ES-I3 (cell line): ENCODE results near the gene IQCH.
"Not testable (repeated sequence)": the region's sequence is repeated elsewhere in the genome, so short reads cannot be mapped to it uniquely, and the experiment has no call there.

Experiments used
- H3K36me3 ChIP-seq: 2 replicates; pipeline ENCODE4 v1.6.1; 2013; ENCODE audit warnings: mild to moderate bottlenecking, low read length, control low read depth, moderate library complexity; ENCODE audit not compliant: insufficient read depth
- H3K4me1 ChIP-seq: 2 replicates; pipeline ENCODE4 v1.6.1; 2013; ENCODE audit warnings: mild to moderate bottlenecking, control low read depth, low read length; ENCODE audit not compliant: insufficient read depth
- H3K9ac ChIP-seq: 2 replicates; pipeline ENCODE4 v1.6.1; 2013; ENCODE audit warnings: low read depth, mild to moderate bottlenecking, low read length, moderate library complexity
- H3K9me3 ChIP-seq: 2 replicates; pipeline ENCODE4 v1.6.1; 2013; ENCODE audit warnings: mild to moderate bottlenecking, low read length, moderate library complexity; ENCODE audit not compliant: control insufficient read depth, insufficient read depth

IQCH gene

DNA sequence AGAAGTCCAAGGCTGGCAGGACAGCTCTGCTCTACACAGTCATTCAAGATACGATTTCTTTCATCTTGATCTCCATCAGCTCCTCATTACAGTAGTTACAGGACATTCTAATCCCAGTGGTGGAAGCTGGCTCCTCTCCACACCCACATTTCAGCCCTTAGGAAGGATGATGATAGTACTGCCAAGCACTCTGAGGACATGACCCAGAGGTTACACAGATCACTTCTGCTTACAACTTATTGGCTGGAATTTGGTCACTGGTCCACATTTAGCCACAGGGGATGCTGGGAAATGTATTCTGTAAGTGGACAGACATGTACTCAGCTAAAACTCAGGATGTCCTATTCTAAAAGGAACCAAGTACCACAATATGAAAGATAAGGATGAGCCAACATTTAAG is 77.1 kb downstream of the IQCH start:
- H3K36me3 ChIP-seq = no peaks in the 10 kb centered on the region
- no peaks in the 10 kb centered on the region for H3K4me1 ChIP-seq
- H3K9ac ChIP-seq = no peak overlapping the region
- H3K9me3 ChIP-seq = peaks cover 3% of the 10 kb centered on the region; the same call in 1 of the 2 replicates

DNA sequence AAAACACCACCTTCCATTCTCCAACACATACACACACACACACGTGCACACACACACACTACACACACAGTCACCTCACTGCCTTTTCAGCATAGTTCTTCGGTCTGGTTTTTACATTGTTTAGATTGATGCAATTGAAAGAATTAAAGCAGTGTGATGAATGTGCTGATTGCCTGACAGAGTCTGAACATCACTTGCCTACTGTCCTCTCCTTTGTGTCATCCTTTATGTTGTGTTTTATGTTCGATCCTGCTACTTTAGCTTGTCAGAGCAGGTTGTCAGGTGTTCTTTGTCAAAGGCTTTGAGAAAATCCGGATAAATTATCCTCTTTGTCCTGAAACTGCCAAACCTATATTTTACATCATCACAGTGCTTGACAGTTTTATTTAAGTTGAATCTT is 80.4 kb downstream of the IQCH start:
- Histone ChIP-seq H3K9ac (no peak overlapping the region), H3K36me3 (no peaks in the 10 kb centered on the region), H3K9me3 (no peaks in the 10 kb centered on the region), H3K4me1 (no peaks in the 10 kb centered on the region)

DNA sequence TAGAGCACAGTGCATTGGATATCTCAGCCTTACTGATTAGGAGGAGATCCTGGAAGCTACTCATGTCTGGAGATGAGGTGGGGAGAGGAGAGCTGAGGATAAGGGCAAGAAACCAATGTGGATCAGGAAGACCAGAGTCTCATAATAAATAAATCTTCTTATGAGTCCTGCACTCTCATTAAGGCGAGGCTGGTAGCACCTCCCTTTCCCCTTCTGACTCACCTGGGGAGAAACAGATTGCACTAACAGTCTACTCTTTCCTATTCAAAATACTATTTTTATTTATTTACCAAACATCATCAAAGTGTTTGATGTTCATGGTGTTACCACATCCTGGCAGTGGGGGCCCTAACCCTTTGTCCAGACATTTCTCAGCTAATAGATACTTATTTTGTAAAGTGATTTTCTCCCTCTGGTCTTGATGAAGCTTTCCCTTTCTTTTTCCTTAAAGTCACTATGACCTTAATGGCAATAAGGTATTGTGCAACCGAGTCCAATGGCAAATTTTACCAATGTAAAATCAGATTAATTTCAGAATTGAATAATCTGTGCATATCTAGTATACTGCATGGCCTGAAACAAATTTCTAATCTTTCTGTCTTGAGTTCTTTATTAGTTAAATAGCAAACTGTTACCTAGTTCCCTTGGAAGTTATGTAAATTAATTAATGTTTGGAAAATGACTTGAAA is 81.1 kb downstream of the IQCH start:
- no peaks in the 10 kb centered on the region for H3K36me3 ChIP-seq
- H3K9ac ChIP-seq = no peak overlapping the region
- no peaks in the 10 kb centered on the region for H3K4me1 ChIP-seq
- no peaks in the 10 kb centered on the region for H3K9me3 ChIP-seq

DNA sequence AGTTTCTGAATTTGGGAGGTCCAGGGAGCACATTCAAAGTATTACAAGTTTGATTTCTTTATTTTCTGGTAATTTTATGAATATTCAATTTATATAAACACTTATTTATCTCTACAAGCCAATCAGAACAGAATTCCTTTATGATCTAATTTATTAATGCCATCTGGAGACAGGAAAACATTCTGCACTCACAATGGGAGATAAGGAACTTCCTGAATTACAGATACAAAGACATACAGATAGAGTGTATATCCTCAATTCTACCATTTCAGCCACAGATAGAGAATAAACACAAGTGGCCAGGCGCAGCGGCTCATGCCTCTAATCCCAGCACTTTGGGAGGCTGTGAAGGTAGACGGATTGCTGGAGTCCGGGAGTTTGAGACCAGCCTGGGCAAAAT is 86.0 kb downstream of the IQCH start:
- Histone ChIP-seq H3K9ac (no peak overlapping the region), H3K9me3 (no peaks in the 10 kb centered on the region), H3K36me3 (no peaks in the 10 kb centered on the region), H3K4me1 (no peaks in the 10 kb centered on the region)

DNA sequence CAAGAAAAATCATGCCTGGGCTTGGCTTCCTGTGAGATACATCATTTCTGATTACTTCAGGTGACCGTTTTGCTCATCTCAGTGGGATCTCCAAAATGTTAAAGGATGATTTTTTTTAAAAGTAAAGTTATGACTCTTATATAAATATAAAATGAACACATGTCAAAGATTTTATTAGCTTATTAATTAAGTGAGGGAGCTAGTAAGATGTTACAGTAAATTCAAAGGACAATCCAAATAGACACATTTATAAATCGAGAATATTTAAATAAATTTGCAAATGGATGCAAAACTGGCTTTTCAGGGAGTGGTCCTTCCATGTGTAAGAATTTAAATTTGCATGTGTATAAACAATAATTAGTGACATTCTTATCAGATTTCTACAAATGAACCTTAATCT is 87.0 kb downstream of the IQCH start:
- no peak overlapping the region for H3K9ac ChIP-seq
- H3K36me3 ChIP-seq = no peaks in the 10 kb centered on the region
- H3K4me1 ChIP-seq = no peaks in the 10 kb centered on the region
- peaks cover 2% of the 10 kb centered on the region; the same call in 1 of the 2 replicates for H3K9me3 ChIP-seq

GRCh38 chr15:67343206-67343605 is 88.6 kb downstream of the IQCH start:
- H3K9me3 ChIP-seq = peaks cover 2% of the 10 kb centered on the region; the same call in 1 of the 2 replicates
- no peaks in the 10 kb centered on the region for H3K36me3 ChIP-seq
- H3K4me1 ChIP-seq = no peaks in the 10 kb centered on the region
- no peak overlapping the region for H3K9ac ChIP-seq

- no peaks in the 10 kb centered on the region for H3K4me1 ChIP-seq
- H3K9ac ChIP-seq = no peak overlapping the region
- peaks cover 2% of the 10 kb centered on the region; the same call in 1 of the 2 replicates for H3K9me3 ChIP-seq
- H3K36me3 ChIP-seq = no peaks in the 10 kb centered on the region
Observed at GRCh38 chr15:67349634-67350033, 95.0 kb downstream of the IQCH start.

- Histone ChIP-seq H3K4me1 (no peaks in the 10 kb centered on the region), H3K9ac (no peak overlapping the region), H3K9me3 (peaks cover 2% of the 10 kb centered on the region; the same call in 1 of the 2 replicates), H3K36me3 (no peaks in the 10 kb centered on the region)
Observed at GRCh38 chr15:67350042-67350441, 95.5 kb downstream of the IQCH start.

DNA sequence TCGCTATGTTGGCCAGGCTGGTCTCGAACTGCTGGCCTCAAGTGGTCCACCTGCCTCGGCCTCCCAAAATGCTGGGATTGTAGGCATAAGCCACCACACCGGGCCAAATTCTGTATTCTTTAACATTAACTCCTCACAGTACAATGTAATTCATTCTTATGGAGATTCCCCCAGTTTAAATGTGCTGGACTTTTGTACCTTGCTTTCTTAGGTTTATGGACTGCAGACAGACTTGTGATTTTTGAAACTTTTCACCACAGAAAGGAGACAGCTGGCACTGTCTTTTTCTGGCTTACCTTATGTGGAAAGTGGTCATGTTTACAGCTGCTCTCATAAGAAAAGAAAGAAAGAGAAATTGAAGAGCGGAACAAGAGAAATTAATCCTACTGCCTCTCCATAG is 103.8 kb downstream of the IQCH start:
- Histone ChIP-seq H3K9ac (no peak overlapping the region), H3K9me3 (no peaks in the 10 kb centered on the region), H3K36me3 (no peaks in the 10 kb centered on the region), H3K4me1 (peaks cover 24% of the 10 kb centered on the region; the same call in 1 of the 2 replicates)

DNA sequence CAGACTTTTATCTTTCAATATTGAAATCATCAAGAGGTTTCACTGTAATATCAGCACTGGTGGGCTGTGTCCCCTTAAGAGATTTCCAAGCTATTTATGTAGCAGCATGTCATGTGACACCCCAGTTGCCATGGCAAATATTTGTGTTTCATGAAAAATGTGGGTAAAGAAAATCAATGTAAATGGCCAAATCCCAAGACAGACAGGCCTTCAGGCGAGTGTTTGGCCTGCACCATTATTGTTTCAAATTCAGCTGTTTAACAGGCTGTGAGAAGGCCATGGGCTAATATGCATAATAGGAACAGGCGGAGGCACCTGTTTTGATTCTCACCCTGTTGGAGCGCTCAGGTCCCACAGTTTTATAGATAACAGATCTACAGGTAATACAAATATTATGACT is 104.2 kb downstream of the IQCH start:
- Histone ChIP-seq H3K9ac (no peak overlapping the region), H3K9me3 (no peaks in the 10 kb centered on the region), H3K36me3 (no peaks in the 10 kb centered on the region), H3K4me1 (peaks cover 24% of the 10 kb centered on the region; the same call in 1 of the 2 replicates)

DNA sequence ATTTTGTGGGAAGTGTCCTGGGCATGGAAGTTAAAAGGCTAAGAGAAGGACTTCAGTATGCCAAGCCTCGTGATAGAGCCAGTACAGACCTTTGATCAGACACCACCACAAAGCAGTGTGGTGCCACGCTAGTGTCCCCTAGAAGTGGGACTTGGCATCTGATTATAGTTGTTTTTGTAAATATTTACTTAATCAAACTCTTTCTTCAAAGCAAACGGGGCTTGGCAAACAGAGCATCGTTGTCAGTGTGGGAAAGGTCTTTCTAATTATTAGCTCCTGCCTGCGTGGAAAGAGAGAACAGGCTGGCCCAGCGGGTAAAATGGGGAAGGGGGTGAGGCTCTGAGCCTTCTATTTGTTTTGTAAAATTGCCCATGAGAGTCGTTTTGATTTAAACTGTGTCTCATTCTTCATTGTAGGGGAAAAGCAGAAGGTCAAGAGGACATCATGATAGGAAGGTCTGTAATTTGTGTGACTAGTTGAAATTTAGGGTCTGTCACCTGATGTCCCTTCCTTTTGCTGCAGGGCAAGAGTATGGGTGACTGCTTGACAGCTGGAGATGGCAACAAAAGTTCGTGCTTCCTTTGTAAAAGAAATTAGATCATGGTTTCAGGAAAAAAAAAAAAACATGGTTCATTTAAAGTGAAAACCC is 105.0 kb downstream of the IQCH start:
- no peaks in the 10 kb centered on the region for H3K36me3 ChIP-seq
- peaks cover 24% of the 10 kb centered on the region; the same call in 1 of the 2 replicates for H3K4me1 ChIP-seq
- no peak overlapping the region for H3K9ac ChIP-seq
- no peaks in the 10 kb centered on the region for H3K9me3 ChIP-seq

- H3K4me1 ChIP-seq = peaks cover 22% of the 10 kb centered on the region; the same call in 1 of the 2 replicates
- no peaks in the 10 kb centered on the region for H3K36me3 ChIP-seq
- no peak overlapping the region for H3K9ac ChIP-seq
- no peaks in the 10 kb centered on the region for H3K9me3 ChIP-seq
Observed at GRCh38 chr15:67361100-67361499, 106.5 kb downstream of the IQCH start.

DNA sequence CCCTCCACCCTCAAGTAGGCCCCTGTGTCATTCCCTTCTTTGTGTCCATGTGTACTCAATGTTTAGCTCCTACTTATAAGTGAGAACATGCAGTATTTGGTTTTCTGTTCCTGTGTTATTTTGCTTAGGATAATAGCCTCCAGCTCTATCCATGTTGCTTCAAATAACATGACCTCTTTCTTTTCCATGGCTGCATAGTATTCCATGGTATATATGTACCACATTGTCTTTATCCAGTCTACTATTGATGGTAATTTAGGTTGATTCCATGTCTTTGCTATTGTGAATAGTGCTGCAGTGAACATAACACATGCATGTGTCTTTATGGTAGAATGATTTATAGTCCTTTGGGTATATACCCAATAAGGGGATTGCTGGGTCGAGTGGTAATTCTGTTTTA is 109.1 kb downstream of the IQCH start:
- peaks cover 11% of the 10 kb centered on the region; the same call in 1 of the 2 replicates for H3K4me1 ChIP-seq
- H3K36me3 ChIP-seq, H3K9me3 ChIP-seq, H3K9ac ChIP-seq: not testable (repeated sequence)

DNA sequence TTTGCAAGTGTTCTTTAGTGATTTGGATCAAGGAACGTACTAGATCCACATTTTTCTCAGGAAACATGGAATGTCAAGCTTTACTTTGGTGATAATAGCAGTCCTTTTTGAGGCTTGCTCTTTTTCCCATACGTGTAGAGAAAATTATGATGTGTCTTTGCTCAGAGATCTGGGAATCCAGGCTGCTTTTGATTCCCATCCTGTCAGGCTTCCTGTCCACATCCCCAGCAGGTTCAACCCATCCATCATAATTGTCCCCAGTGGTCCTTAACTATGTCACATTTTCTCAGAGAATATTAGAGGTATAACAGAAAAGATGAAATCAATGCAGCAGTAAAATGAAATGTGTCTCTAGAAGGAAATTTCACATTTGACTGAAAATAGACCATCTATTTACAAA is 111.4 kb downstream of the IQCH start:
- Histone ChIP-seq H3K36me3 (no peaks in the 10 kb centered on the region), H3K9me3 (no peaks in the 10 kb centered on the region), H3K4me1 (peaks cover 5% of the 10 kb centered on the region; the same call in 1 of the 2 replicates), H3K9ac (no peak overlapping the region)

GRCh38 chr15:67366904-67367303 is 112.3 kb downstream of the IQCH start:
- Histone ChIP-seq H3K9me3 (no peaks in the 10 kb centered on the region), H3K36me3 (no peaks in the 10 kb centered on the region), H3K4me1 (peaks cover 5% of the 10 kb centered on the region; the same call in 1 of the 2 replicates), H3K9ac (no peak overlapping the region)
